Ishikawa (cell line): ENCODE data around the gene IGF2BP1.

Experiments used
- CEBPB ChIP-seq: IDR thresholded peaks from 2 replicates; pipeline ENCODE4 v1.6.1; 2012
- CREB1 ChIP-seq: IDR thresholded peaks from 2 replicates; pipeline ENCODE4 v1.6.1; 2012; ENCODE audit warnings: low read depth
- EGR1 ChIP-seq: IDR thresholded peaks from 2 replicates; pipeline ENCODE4 v1.6.1; 2012
- EP300 ChIP-seq: IDR thresholded peaks from 2 replicates; pipeline ENCODE4 v1.6.1; 2012; ENCODE audit warnings: borderline replicate concordance
- FOXM1 ChIP-seq: IDR thresholded peaks from 2 replicates; pipeline ENCODE4 v1.6.1; 2012; ENCODE audit warnings: low read depth, borderline replicate concordance
- NFIC ChIP-seq: IDR thresholded peaks from 2 replicates; pipeline ENCODE4 v1.6.1; 2012
- RAD21 ChIP-seq: IDR thresholded peaks from 2 replicates; pipeline ENCODE4 v1.6.1; 2012; ENCODE audit warnings: low read depth
- REST ChIP-seq: IDR thresholded peaks from 2 replicates; pipeline ENCODE4 v1.6.1; 2012; ENCODE audit warnings: low read depth, mild to moderate bottlenecking
- TAF1 ChIP-seq: IDR thresholded peaks from 2 replicates; pipeline ENCODE4 v1.6.1; 2012; ENCODE audit warnings: low read depth, mild to moderate bottlenecking
- TCF12 ChIP-seq: IDR thresholded peaks from 2 replicates; pipeline ENCODE4 v1.6.1; 2012; ENCODE audit warnings: low read depth
- TEAD4 ChIP-seq: IDR thresholded peaks from 2 replicates; pipeline ENCODE4 v1.6.1; 2012
- YY1 ChIP-seq: IDR thresholded peaks from 2 replicates; pipeline ENCODE4 v1.6.1; 2012; ENCODE audit warnings: low read depth
- TF ChIP-seq, protein P1 (sequence below): IDR thresholded peaks from 2 replicates; pipeline ENCODE4 v1.6.1; 2012
- TF ChIP-seq, protein P2 (sequence below): IDR thresholded peaks from 2 replicates; pipeline ENCODE4 v1.6.1; 2012

- TF ChIP-seq FOXM1, result no peak
- no peak for TF ChIP-seq CEBPB
- TF ChIP-seq TEAD4, result no peak
- TF ChIP-seq, protein P1, sequence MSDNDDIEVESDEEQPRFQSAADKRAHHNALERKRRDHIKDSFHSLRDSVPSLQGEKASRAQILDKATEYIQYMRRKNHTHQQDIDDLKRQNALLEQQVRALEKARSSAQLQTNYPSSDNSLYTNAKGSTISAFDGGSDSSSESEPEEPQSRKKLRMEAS, result no peak
- TF ChIP-seq REST, result no peak
- TF ChIP-seq RAD21, result no peak
- TF ChIP-seq CREB1, result no peak
- no peak for TF ChIP-seq TAF1
- TF ChIP-seq, protein P2, sequence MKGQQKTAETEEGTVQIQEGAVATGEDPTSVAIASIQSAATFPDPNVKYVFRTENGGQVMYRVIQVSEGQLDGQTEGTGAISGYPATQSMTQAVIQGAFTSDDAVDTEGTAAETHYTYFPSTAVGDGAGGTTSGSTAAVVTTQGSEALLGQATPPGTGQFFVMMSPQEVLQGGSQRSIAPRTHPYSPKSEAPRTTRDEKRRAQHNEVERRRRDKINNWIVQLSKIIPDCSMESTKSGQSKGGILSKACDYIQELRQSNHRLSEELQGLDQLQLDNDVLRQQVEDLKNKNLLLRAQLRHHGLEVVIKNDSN, result no peak
- TF ChIP-seq EP300, result no peak
- TF ChIP-seq EGR1, result no peak
- TF ChIP-seq NFIC, result no peak
- no peak for TF ChIP-seq TCF12
- no peak for TF ChIP-seq YY1
Observed at GRCh38 chr17:48970865-48971687, 26.1 kb upstream of the IGF2BP1 start.
